Activated naive CD4-positive, alpha-beta T cell treated with anti-CD3 and anti-CD28 coated beads, Interleukin-2, amount 50 U/mL, for 24 hours (primary cell): ENCODE measurements around the gene GHRHR.

Source experiments
- H3K27ac Mint-ChIP-seq: one replicate; pipeline ENCODE4 v1.8.0; 2021; ENCODE audit warnings: mild to moderate bottlenecking, mixed read lengths
- H3K27me3 Mint-ChIP-seq: one replicate; pipeline ENCODE4 v1.8.0; 2021; ENCODE audit warnings: mixed read lengths
- H3K36me3 Mint-ChIP-seq: one replicate; pipeline ENCODE4 v1.8.0; 2021; ENCODE audit warnings: mixed read lengths
- H3K4me1 Mint-ChIP-seq: one replicate; pipeline ENCODE4 v1.8.0; 2021; ENCODE audit warnings: mixed read lengths
- H3K4me3 Mint-ChIP-seq: one replicate; pipeline ENCODE4 v1.8.0; 2021; ENCODE audit warnings: mild to moderate bottlenecking, mixed read lengths
- H3K9me3 Mint-ChIP-seq: one replicate; pipeline ENCODE4 v1.8.0; 2021; ENCODE audit warnings: mixed read lengths

Gene GHRHR

GRCh38 chr7:30996883-30997282 is 33.1 kb downstream of the GHRHR start:
- Mint-ChIP-seq H3K27ac (no peak overlapping the region), H3K36me3 (no peaks in the 10 kb centered on the region), H3K4me3 (no peak overlapping the region), H3K27me3 (no peaks in the 10 kb centered on the region), H3K9me3 (no peaks in the 10 kb centered on the region), H3K4me1 (no peaks in the 10 kb centered on the region)

GRCh38 chr7:30997316-30997715 is 33.6 kb downstream of the GHRHR start:
- no peaks in the 10 kb centered on the region for H3K9me3 Mint-ChIP-seq
- no peaks in the 10 kb centered on the region for H3K27me3 Mint-ChIP-seq
- H3K36me3 Mint-ChIP-seq: no peaks in the 10 kb centered on the region
- H3K4me1 Mint-ChIP-seq: no peaks in the 10 kb centered on the region
- no peak overlapping the region for H3K4me3 Mint-ChIP-seq
- no peak overlapping the region for H3K27ac Mint-ChIP-seq

GRCh38 chr7:30998180-30998579 is 34.4 kb downstream of the GHRHR start:
- H3K4me3 Mint-ChIP-seq: no peak overlapping the region
- no peaks in the 10 kb centered on the region for H3K27me3 Mint-ChIP-seq
- no peaks in the 10 kb centered on the region for H3K9me3 Mint-ChIP-seq
- no peaks in the 10 kb centered on the region for H3K36me3 Mint-ChIP-seq
- H3K27ac Mint-ChIP-seq: no peak overlapping the region
- H3K4me1 Mint-ChIP-seq: no peaks in the 10 kb centered on the region

- no peak overlapping the region for H3K27ac Mint-ChIP-seq
- H3K36me3 Mint-ChIP-seq: no peaks in the 10 kb centered on the region
- no peaks in the 10 kb centered on the region for H3K9me3 Mint-ChIP-seq
- no peak overlapping the region for H3K4me3 Mint-ChIP-seq
- H3K4me1 Mint-ChIP-seq: no peaks in the 10 kb centered on the region
- H3K27me3 Mint-ChIP-seq: no peaks in the 10 kb centered on the region
These were observed 36.5 kb downstream of the GHRHR start for GRCh38 chr7:31000161-31000693.

- Mint-ChIP-seq H3K9me3 (no peaks in the 10 kb centered on the region), H3K4me1 (no peaks in the 10 kb centered on the region)
These were observed 37.0 kb downstream of the GHRHR start for GRCh38 chr7:31000779-31001178.

GRCh38 chr7:31002256-31002655 is 38.5 kb downstream of the GHRHR start:
- H3K36me3 Mint-ChIP-seq: no peaks in the 10 kb centered on the region
- peaks cover 3% of the 10 kb centered on the region for H3K27me3 Mint-ChIP-seq
- H3K9me3 Mint-ChIP-seq: no peaks in the 10 kb centered on the region
- no peak overlapping the region for H3K4me3 Mint-ChIP-seq
- no peaks in the 10 kb centered on the region for H3K4me1 Mint-ChIP-seq
- H3K27ac Mint-ChIP-seq: no peak overlapping the region

More at GRCh38 chr7:31000779-31001178, 37.0 kb downstream of the GHRHR start:
- H3K27ac Mint-ChIP-seq: no peak overlapping the region
- H3K27me3 Mint-ChIP-seq: peaks cover 1% of the 10 kb centered on the region
- no peaks in the 10 kb centered on the region for H3K36me3 Mint-ChIP-seq
- no peak overlapping the region for H3K4me3 Mint-ChIP-seq

- no peak overlapping the region for H3K4me3 Mint-ChIP-seq
- no peaks in the 10 kb centered on the region for H3K9me3 Mint-ChIP-seq
- H3K27ac Mint-ChIP-seq: no peak overlapping the region
- H3K36me3 Mint-ChIP-seq: no peaks in the 10 kb centered on the region
- no peaks in the 10 kb centered on the region for H3K4me1 Mint-ChIP-seq
- peaks cover 4% of the 10 kb centered on the region for H3K27me3 Mint-ChIP-seq
These were observed 39.3 kb downstream of the GHRHR start for GRCh38 chr7:31003097-31003496.

GRCh38 chr7:31003721-31004120 is 40.0 kb downstream of the GHRHR start:
- H3K4me3 Mint-ChIP-seq: no peak overlapping the region
- H3K27me3 Mint-ChIP-seq: peaks cover 4% of the 10 kb centered on the region
- no peak overlapping the region for H3K27ac Mint-ChIP-seq
- no peaks in the 10 kb centered on the region for H3K9me3 Mint-ChIP-seq
- no peaks in the 10 kb centered on the region for H3K4me1 Mint-ChIP-seq
- no peaks in the 10 kb centered on the region for H3K36me3 Mint-ChIP-seq

- Mint-ChIP-seq H3K36me3 (no peaks in the 10 kb centered on the region), H3K4me1 (no peaks in the 10 kb centered on the region), H3K9me3 (no peaks in the 10 kb centered on the region), H3K4me3 (no peak overlapping the region), H3K27me3 (peaks cover 6% of the 10 kb centered on the region), H3K27ac (no peak overlapping the region)
These were observed 40.6 kb downstream of the GHRHR start for GRCh38 chr7:31004393-31004792.

- Mint-ChIP-seq H3K36me3 (no peaks in the 10 kb centered on the region), H3K4me1 (no peaks in the 10 kb centered on the region), H3K9me3 (no peaks in the 10 kb centered on the region), H3K4me3 (no peak overlapping the region), H3K27ac (no peak overlapping the region), H3K27me3 (peaks cover 6% of the 10 kb centered on the region)
These were observed 43.1 kb downstream of the GHRHR start for GRCh38 chr7:31006857-31007256.

- no peaks in the 10 kb centered on the region for H3K36me3 Mint-ChIP-seq
- no peaks in the 10 kb centered on the region for H3K4me1 Mint-ChIP-seq
- H3K27me3 Mint-ChIP-seq: peaks cover 6% of the 10 kb centered on the region
These were observed 43.9 kb downstream of the GHRHR start for GRCh38 chr7:31007634-31008033.

GRCh38 chr7:31014826-31015225 is 51.1 kb downstream of the GHRHR start:
- no peak overlapping the region for H3K4me3 Mint-ChIP-seq
- H3K27me3 Mint-ChIP-seq: peaks cover 3% of the 10 kb centered on the region
- no peak overlapping the region for H3K27ac Mint-ChIP-seq
- H3K36me3 Mint-ChIP-seq: no peaks in the 10 kb centered on the region
- no peaks in the 10 kb centered on the region for H3K4me1 Mint-ChIP-seq
- H3K9me3 Mint-ChIP-seq: no peaks in the 10 kb centered on the region

More at GRCh38 chr7:31007634-31008033, 43.9 kb downstream of the GHRHR start:
- Mint-ChIP-seq H3K4me3 (no peak overlapping the region), H3K9me3 (no peaks in the 10 kb centered on the region), H3K27ac (no peak overlapping the region)

GRCh38 chr7:31017032-31017675 is 53.4 kb downstream of the GHRHR start:
- Mint-ChIP-seq H3K4me3 (no peak overlapping the region), H3K4me1 (no peaks in the 10 kb centered on the region), H3K36me3 (no peaks in the 10 kb centered on the region), H3K27ac (no peak overlapping the region), H3K9me3 (no peaks in the 10 kb centered on the region), H3K27me3 (peaks cover 3% of the 10 kb centered on the region)

GRCh38 chr7:31017721-31018120 is 54.0 kb downstream of the GHRHR start:
- no peaks in the 10 kb centered on the region for H3K9me3 Mint-ChIP-seq
- no peaks in the 10 kb centered on the region for H3K4me1 Mint-ChIP-seq
- H3K4me3 Mint-ChIP-seq: no peak overlapping the region
- no peaks in the 10 kb centered on the region for H3K36me3 Mint-ChIP-seq
- peaks cover 2% of the 10 kb centered on the region for H3K27me3 Mint-ChIP-seq
- H3K27ac Mint-ChIP-seq: no peak overlapping the region

- no peak overlapping the region for H3K4me3 Mint-ChIP-seq
- H3K9me3 Mint-ChIP-seq: no peaks in the 10 kb centered on the region
- no peaks in the 10 kb centered on the region for H3K27me3 Mint-ChIP-seq
- no peak overlapping the region for H3K27ac Mint-ChIP-seq
- no peaks in the 10 kb centered on the region for H3K36me3 Mint-ChIP-seq
- peaks cover 10% of the 10 kb centered on the region for H3K4me1 Mint-ChIP-seq
These were observed 55.8 kb downstream of the GHRHR start for GRCh38 chr7:31019509-31019908.

- peaks cover 10% of the 10 kb centered on the region for H3K4me1 Mint-ChIP-seq
- H3K4me3 Mint-ChIP-seq: no peak overlapping the region
- H3K27ac Mint-ChIP-seq: no peak overlapping the region
- no peaks in the 10 kb centered on the region for H3K36me3 Mint-ChIP-seq
- no peaks in the 10 kb centered on the region for H3K27me3 Mint-ChIP-seq
- no peaks in the 10 kb centered on the region for H3K9me3 Mint-ChIP-seq
These were observed 56.4 kb downstream of the GHRHR start for GRCh38 chr7:31020161-31020560.

GRCh38 chr7:31020652-31021051 is 56.9 kb downstream of the GHRHR start:
- H3K27me3 Mint-ChIP-seq: no peaks in the 10 kb centered on the region
- no peak overlapping the region for H3K4me3 Mint-ChIP-seq
- no peaks in the 10 kb centered on the region for H3K36me3 Mint-ChIP-seq
- peaks cover 10% of the 10 kb centered on the region for H3K4me1 Mint-ChIP-seq
- H3K27ac Mint-ChIP-seq: no peak overlapping the region
- no peaks in the 10 kb centered on the region for H3K9me3 Mint-ChIP-seq
